ENCODE data around the gene MEX3D.
"Not testable (repeated sequence)": the region's sequence is repeated elsewhere in the genome, so short reads cannot be mapped to it uniquely, and the experiment has no call there.

MEX3D gene

GRCh38 chr19:1570836-1571235, 2.7 kb upstream of the MEX3D start:
- DNase-seq: no peak

GRCh38 chr19:1569997-1570396, 1.9 kb upstream of the MEX3D start:
- no peak for DNase-seq

GRCh38 chr19:1567848-1568227, 287 bp downstream of the MEX3D start:
- DNase-seq: no peak

DNA sequence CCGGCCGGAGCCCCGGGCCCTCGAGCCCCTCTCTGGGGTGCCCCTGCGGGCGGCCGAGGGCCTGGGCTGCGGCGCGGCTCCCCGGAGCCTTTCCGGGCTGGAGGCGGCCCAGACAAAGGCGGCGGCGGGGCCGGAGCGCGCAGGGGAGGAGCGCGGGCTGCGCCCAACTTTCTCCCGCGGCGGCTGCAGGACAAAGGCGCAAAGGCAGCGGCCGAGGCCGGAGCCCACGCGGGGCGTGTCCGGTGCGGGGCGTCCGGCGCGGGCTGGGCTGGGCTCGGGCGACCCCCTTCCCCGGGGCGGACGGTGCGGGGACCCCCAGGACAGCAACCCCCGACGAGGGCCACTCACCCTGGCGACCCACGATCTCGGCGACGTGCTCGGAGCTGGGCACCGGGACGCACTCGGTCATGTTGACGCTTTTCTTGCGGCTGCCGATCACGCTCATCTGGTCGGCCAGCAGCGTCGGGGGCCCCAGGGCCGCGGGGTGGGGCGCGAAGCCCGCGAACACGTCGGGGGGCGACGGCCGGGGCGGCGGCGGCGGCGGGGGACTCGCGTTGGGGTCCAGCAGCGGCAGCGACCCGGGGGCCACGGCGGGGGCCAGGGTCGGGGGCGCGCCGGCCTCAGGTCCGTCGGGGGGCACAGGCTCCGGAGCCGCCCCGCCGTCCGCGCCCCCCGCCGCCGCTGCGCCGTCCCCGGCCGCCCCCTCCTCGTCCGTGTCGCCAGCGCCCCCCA, 843 bp downstream of the MEX3D start:
- no peak for DNase-seq

GRCh38 chr19:1566392-1567115, 1.6 kb downstream of the MEX3D start:
- no peak for DNase-seq

- no peak for DNase-seq
Measured at GRCh38 chr19:1563251-1563650, 4.9 kb downstream of the MEX3D start.

DNA sequence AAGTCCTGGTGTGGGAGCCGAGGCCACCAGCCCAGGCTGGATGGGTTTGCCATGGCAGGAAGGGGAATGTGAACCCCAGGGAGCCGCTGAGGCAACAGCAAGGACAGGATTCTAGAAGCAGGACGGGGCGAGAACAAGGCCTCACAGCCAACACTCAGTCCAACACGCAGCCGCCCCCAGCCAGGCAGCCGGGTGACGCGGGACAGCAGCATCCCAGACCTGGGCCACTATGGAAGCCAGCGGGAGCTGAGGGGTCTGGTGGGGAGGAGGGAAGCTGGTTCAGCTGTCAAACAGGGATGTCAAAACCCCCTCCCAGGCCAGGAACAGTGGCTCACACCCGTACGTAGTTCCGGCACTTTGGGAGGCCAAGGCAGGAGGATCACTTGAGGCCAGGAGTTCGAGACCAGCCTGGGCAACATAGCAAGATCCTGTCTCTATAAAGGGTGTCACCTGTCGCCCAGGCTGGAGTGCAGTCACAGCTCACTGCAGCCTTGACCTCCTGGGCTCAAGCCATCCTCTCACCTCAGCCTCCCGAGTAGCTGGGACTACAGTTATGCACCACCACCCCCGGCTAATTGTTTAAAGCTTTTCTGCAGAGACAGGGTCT, 6.8 kb downstream of the MEX3D start:
- no peak for DNase-seq

DNA sequence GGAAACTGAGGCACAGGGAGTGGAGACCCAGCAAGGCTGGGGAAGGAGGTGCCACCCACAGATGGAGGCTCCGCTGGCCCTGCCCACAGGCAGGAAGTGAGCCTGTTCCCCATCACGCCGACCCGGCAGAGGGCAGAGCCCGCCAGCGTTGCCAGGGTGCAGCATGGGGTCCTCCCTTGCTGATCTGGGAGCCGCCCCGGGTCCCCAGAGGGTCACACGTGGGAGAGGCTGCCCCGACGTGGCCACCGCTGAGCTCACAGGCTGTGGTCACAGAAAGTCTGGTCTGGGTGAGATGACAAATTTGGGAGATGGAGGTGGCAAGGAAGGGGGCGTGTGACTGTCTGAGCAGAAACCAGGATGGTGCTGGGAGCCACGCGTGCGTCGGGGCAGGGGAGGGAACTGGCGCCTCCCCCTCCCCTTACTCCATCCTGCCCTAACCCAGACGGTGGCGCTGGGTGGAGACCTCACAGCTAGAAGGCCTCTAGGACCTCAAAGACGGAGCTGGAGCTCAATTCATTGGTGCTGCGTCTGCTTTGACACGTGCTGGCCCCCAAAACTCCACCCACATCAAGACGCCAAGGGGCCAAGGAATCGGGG, 7.7 kb downstream of the MEX3D start:
- DNase-seq: no peak

GRCh38 chr19:1558552-1558951, 9.6 kb downstream of the MEX3D start:
- DNase-seq: no peak

GRCh38 chr19:1556390-1557070, 11.6 kb downstream of the MEX3D start:
- DNase-seq: no peak

GRCh38 chr19:1555487-1556389, 12.4 kb downstream of the MEX3D start:
- DNase-seq: no peak

DNA sequence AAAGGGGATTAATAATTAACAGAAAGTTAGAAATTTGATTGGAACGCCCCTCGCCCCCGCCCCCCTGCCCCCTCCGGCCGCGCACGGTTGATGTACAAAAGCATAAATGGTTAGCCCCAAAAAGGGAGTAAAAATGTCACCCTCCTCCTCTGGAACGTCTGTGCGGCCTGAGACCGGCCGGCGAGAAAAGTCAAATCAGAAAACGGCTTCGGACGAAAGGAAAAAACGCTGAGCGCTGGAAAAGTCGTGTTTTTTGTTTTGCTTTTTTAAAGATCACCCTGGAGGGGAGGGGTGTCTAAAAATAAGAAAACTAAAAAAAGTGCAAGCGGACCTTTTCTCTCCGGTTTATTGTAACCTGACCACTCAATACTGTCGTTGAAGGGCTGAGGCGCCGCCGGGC, 13.2 kb downstream of the MEX3D start:
- no peak for DNase-seq

DNA sequence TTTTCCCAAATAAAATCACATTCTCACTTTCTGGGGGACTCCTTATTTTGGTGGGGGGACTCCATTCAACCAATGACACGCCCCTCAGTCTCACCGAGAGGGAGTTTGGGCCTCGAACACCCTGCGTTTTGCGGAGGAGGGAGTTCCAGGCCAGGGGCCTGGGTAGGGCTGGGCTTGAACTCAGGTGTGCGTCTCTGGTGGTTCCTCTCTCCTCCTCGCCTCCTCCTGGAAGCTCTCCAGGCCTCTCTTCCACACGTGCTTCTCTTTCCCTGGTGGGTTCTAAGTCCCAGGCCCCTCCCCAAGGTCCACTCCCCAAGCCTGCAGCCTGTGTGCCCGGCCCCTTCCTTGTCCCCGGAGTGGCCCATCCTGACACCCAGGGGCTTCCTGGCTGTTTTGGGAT, 14.7 kb downstream of the MEX3D start:
- DNase-seq: no peak

GRCh38 chr19:1551068-1552040, 16.8 kb downstream of the MEX3D start:
- DNase-seq: no peak

DNA sequence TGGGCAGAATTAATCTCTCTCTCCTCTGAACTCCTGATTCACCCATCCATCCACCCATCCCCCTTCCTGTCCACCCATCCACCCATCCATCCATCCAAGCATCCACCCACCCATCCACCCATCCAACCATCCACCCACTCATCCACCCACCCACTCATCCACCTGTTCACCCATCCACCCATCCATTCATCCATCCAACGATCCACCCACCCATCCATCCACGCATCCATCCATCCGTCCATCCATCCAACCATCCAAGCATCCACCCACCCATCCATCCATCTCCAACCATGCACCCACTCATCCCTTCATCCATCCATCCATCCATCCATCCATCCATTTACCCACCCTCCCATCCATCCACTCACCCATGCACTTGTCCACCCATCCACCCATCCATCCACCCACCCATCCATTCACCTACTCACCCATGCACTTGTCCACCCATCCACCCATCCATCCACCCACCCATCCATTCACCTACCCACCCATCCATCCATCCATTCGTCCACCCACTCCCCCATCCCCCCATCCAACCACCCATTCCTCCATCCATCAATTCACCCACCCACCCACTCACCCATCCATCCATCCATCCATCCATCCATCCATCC, 18.7 kb downstream of the MEX3D start:
- DNase-seq: no peak

DNA sequence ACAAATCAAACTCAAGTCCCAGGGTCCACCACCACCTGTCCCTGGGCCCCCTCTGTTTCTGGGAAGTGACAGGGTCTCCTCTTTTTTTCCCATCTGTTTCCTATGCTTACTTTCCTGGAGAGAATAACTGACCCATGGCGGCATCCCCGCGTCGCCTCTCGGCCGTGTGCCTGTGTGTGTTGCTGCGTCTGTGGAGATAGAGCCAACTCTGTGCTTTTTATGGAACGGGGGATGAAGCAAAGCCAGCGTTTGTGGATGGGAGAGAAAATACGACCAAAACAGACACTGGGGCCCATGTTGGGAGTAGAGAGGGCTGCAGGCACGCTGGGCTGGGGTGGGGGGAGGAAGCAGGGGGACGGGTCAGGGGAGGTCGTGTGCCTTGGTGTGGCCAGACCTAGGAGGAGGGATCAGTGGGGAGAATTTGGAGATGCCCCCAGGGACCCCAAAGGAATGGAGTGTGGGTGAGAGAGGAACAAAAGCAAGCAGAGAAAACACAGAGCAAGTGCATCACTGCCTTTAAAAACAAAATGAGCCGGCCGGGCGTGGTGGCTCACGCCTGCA, 27.7 kb downstream of the MEX3D start:
- no peak for DNase-seq

- not testable (repeated sequence) for DNase-seq
Measured at GRCh38 chr19:1539749-1540148, 28.4 kb downstream of the MEX3D start.

DNA sequence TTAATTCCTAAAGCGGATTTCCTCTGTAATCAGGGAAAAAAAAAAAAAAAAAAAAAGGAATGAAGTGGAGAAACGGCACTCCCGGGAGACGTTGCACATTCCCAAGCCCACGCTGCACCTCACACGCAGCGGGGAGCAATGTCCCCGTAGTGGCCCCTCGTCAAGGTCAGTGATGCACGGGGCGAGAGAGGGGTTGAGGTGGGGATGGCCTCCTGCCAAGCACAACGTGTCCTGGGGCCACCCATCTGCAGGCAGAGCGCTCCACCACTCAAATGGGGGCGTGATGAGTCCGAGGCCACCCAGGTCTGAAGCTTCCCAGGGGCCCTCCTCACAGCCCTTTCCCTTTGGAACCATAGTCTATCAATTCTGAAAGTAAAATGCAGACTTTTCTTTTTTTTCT, 29.1 kb downstream of the MEX3D start:
- DNase-seq: no peak

DNA sequence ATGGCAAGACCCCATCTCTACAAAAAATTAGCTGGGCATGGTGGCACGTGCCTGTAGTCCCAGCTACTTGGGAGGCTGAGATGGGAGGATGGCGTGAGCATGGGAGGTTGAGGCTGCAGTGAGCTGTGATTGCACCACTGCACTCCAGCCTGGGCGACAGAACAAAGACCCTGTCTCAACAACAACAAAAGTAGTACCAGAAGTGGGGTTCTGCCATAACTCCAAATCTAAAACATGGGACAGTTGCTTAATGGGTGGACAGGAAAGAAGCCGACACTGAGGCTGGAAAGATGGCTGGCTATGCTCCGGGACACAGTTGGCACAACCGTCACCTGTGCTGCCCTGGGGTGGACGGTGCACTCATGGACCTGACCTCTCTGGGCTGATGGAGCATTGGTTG, 32.4 kb downstream of the MEX3D start:
- not testable (repeated sequence) for DNase-seq

- DNase-seq: no peak
Measured at GRCh38 chr19:1534972-1535371, 33.2 kb downstream of the MEX3D start.

All from NCI-H510A (cell line).